ENCODE results near the gene OASL.

Gene OASL

DNA sequence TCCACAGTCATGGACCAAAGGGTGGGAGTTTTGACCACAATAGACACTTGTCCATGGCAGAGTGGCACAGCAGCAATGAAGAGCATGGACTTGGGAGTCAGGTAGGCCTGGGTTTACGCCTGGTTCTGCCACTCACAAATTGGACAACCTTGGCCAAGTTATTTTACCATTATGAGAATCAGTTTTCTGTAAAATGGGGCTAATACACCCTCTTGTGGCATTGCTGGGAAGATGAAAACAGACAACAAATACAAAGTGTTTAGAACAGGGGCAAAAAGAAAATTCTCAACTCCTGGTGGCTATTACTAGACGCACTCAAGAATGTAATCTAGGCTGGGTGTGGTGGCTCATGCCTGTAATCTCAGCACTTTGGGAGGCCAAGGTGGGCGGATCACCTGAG is 25.3 kb downstream of the OASL start:
- TF ChIP-seq, protein P1, sequence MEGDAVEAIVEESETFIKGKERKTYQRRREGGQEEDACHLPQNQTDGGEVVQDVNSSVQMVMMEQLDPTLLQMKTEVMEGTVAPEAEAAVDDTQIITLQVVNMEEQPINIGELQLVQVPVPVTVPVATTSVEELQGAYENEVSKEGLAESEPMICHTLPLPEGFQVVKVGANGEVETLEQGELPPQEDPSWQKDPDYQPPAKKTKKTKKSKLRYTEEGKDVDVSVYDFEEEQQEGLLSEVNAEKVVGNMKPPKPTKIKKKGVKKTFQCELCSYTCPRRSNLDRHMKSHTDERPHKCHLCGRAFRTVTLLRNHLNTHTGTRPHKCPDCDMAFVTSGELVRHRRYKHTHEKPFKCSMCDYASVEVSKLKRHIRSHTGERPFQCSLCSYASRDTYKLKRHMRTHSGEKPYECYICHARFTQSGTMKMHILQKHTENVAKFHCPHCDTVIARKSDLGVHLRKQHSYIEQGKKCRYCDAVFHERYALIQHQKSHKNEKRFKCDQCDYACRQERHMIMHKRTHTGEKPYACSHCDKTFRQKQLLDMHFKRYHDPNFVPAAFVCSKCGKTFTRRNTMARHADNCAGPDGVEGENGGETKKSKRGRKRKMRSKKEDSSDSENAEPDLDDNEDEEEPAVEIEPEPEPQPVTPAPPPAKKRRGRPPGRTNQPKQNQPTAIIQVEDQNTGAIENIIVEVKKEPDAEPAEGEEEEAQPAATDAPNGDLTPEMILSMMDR (IDR thresholded peaks at IDR 0.05): no peak
- intact Hi-C loops (cut with DNase I; ENCODE audit: low total_unique reads): no loop called here

DNA sequence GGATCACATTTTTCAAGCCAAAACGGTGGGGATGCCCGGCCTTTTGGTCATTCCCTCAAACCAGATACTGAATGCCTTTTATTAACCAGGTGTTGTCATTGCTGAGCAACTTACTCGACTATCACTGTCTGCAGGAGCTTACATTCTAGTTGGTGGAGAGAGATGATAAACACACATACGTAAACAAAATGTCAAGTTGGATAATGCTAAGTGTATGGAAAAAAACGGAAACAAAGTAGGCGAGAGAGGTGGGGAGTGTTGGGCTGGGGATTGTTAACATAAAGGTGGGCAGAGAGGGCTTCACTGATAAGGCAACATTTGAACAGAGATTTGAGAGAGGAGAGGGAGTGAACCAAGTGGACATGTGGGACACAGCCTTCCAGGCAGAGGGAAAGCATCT is 27.2 kb downstream of the OASL start:
- Histone ChIP-seq H3K27ac (no peak overlapping the region), H3K27me3 (no peaks in the 10 kb centered on the region), H3K36me3 (peaks cover 34 to 63% (median 47%) of the 10 kb centered on the region in 3 donors), H3K4me1 (peaks cover 0 to 6% (median 5%) of the 10 kb centered on the region in 4 donors), H3K9me3 (no peaks in the 10 kb centered on the region), H3K4me3 (no peak overlapping the region)
- intact Hi-C loops (cut with DNase I; ENCODE audit: low total_unique reads): no loop called here
- TF ChIP-seq, protein P1 (IDR thresholded peaks at IDR 0.05): no peak
- no peak for DNase-seq

More for the DNA sequence above, 25.3 kb downstream of the OASL start:
- Histone ChIP-seq H3K27me3 (no peaks in the 10 kb centered on the region), H3K4me3 (no peak overlapping the region), H3K36me3 (peaks cover 21 to 44% (median 31%) of the 10 kb centered on the region in 3 donors), H3K4me1 (peaks cover 0 to 6% (median 5%) of the 10 kb centered on the region in 4 donors), H3K27ac (no peak overlapping the region), H3K9me3 (no peaks in the 10 kb centered on the region)
- DNase-seq: no peak

DNA sequence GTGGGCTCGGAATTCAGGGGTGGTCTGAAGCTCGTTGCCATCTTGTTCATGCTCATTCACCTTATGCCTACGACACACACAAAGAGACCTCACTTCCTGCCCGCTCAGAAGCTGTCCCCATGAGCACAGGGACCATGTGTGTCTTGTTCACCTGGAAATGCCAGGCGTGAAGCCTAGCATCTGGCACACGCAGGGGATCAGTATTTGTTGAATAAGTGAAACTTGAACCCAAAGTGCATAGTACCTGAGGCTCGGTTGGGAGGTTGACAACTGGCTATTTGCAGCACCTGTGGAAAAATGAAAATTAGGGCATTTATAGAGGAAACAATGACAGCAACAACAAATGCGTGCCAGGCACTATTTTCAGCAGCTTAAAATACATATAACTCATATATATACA is 28.2 kb downstream of the OASL start:
- H3K9me3 ChIP-seq: no peaks in the 10 kb centered on the region
- no peak overlapping the region for H3K4me3 ChIP-seq
- TF ChIP-seq, protein P1 (IDR thresholded peaks at IDR 0.05): no peak
- no peak for DNase-seq
- H3K27ac ChIP-seq: no peak overlapping the region
- intact Hi-C loops (cut with DNase I; ENCODE audit: low total_unique reads): no loop called here
- H3K27me3 ChIP-seq: no peaks in the 10 kb centered on the region
- peaks cover 0 to 6% (median 4%) of the 10 kb centered on the region in 4 donors for H3K4me1 ChIP-seq
- H3K36me3 ChIP-seq: peaks cover 35 to 73% (median 55%) of the 10 kb centered on the region in 3 donors

DNA sequence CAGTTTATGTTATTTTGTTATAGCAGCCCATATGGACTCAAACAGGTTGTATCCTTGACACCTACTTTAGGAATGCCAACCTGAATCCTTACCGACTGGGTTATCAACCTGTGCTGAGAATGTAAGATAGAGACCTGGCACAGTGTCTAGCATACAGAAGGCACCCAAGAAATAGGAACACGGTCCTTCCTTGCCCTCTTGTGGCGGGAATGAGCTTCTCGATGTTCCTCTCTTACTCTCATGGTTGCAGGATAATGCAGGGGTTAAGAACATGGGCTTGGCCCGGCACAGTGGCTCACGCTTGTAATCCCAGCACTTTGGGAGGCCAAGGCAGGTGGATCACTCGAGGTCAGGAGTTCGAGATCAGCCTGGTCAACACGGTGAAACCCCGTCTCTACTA is 29.3 kb downstream of the OASL start:
- H3K4me3 ChIP-seq: no peak overlapping the region

DNA sequence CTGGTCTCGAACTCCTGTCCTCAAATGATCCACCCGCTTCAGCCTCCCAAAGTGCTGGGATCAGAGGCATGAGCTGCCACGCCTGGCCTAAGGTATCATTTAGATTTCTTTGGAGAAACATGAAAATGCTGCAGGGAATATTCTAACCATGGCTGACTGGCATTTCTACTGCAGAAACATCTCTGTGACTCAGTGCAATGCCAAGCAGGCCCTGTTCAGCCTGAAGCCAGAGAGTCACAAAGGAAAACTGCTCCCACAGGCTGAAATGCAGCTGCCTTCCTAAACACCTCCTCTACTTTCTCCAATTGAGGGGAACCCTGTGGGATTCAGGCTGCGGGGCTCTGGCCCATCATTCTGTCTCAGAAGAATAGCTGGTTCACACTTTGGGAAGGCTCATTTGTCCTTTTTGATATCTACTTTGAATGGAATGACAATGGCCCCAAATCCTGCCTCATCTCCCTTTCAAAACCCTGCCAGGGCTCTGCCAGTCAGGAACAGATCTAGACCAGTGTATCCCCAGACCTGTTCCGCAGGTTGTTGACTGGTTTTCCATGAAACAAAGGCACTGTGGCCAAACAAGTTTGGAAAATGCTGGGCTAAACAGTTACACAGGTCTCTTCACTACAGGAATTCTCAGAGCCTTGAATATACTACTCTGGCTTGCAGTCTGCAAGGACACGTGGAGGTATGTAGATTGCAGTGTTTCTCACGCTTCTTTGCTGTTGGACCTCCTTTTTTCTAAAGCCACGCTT is 30.5 kb downstream of the OASL start:
- Histone ChIP-seq H3K27me3 (no peaks in the 10 kb centered on the region), H3K4me3 (no peak overlapping the region), H3K36me3 (peaks cover 48 to 87% (median 73%) of the 10 kb centered on the region in 3 donors), H3K9me3 (no peaks in the 10 kb centered on the region), H3K4me1 (no peaks in the 10 kb centered on the region), H3K27ac (no peak overlapping the region)
- intact Hi-C loops (cut with DNase I; ENCODE audit: low total_unique reads): no loop called here
- TF ChIP-seq, protein P1 (IDR thresholded peaks at IDR 0.05): no peak
- DNase-seq: no peak

More for the DNA sequence above, 29.3 kb downstream of the OASL start:
- Histone ChIP-seq H3K4me1 (no peaks in the 10 kb centered on the region), H3K27me3 (no peaks in the 10 kb centered on the region), H3K36me3 (peaks cover 36 to 81% (median 62%) of the 10 kb centered on the region in 3 donors), H3K27ac (no peak overlapping the region), H3K9me3 (no peaks in the 10 kb centered on the region)
- no peak for DNase-seq
- TF ChIP-seq, protein P1 (IDR thresholded peaks at IDR 0.05): no peak
- intact Hi-C loops (cut with DNase I; ENCODE audit: low total_unique reads): no loop called here
